Measurements from ENCODE around the gene TRA2B.

- TF ChIP-seq POLR2A (IDR thresholded peaks at IDR 0.05) (no peak), CTCF (IDR thresholded peaks at IDR 0.05) (no peak)
Observed at GRCh38 chr3:185954366-185954723, 16.5 kb upstream of the TRA2B start.
